ENCODE results near the gene TNRC6C.

DNA sequence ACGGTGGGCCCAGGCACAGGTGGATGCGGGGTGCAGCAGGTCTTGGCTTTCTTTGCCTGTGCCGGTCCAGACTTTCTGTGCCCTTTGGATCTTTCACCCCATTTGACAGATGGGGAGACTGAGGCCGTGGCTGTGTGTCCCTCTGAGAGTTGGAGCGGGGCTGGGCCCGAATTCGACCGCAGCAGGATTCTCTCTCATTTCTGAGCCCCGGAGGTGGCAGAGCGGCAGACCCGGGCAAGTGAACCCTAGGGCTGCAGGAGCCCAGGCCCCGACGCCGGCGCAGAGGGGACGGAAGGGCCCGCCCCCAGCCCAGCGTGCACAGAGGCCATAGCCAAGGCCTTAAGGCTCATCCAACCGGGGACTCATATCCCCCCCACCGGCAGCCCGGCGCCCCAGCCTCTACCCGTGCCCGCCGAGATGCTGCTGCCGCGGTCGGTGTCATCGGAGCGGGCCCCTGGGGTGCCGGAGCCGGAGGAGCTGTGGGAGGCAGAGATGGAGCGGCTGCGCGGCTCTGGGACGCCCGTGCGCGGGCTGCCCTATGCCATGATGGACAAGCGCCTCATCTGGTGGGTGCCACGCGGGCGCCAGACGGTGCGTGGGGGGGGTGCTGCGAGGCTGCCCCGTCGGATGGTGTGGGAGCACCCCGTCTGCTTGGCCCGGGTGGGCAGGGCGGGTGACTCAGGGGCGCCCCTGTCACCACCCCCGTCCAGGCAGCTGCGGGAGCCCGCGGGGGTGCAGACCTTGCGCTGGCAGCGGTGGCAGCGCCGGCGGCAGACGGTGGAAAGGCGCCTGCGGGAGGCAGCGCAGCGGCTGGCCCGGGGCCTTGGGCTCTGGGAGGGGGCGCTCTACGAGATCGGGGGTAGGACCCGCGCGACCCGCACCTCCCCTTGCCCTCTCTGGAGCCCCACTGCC is 172.9 kb downstream of the TNRC6C start:
- TF ChIP-seq CTCF (optimal IDR thresholded peaks at IDR 0.05 in 1 of 3, IDR thresholded peaks at IDR 0.05 in 1 of 3, conservative IDR thresholded peaks at IDR 0.05 in 1 of 3; ENCODE audit: extremely low read depth in 1 of 3, insufficient read depth in 2 of 3, low read length in 3 of 3) (no peak), EZH2 (IDR thresholded peaks at IDR 0.05; ENCODE audit: low read length) (no peak)

All from keratinocyte (primary cell).